ENCODE measurements around the gene ZNF581.

Gene ZNF581

DNA sequence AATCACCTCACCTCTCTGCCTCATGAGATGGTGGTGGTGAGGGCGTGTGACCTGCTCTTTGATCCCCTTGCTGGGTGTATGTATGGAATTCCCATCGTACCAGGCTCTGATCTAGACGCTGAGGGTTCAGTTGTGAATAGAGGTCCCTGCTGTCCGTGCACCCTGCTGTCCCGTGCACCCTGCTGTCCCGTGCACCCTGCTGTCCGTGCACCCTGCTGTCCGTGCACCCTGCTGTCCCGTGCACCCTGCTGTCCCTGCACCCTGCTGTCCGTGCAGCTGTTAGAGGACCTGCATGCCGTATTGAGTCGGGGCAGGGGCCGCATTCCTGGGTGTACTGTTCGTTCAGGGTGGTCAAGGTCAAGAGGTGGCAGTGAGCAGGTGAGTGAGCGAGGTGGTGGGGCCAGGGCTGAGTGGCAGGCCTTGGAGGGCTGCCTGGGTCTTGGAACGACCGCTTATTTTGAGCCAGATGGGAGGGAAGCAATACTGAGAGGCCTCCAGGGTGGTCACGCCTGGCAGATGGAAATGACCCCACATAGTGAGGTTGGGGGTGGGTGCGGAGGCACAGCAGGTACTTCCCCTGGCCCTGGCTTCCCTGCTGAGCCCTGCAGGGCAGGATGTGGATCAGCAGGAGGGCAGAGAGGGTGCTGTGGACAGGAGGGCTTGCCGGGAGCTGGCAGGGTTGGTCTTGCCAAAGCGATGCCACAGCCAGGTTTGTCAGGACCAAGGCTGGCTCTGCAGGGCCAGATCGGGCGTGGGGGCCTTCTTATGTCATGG is 27.0 kb downstream of the ZNF581 start:
- peak in 3 of 42 donors; percentile 27 to 51 (median 43) for DNase-seq
- intact Hi-C loops (cut with DNase I): no loop called here

DNA sequence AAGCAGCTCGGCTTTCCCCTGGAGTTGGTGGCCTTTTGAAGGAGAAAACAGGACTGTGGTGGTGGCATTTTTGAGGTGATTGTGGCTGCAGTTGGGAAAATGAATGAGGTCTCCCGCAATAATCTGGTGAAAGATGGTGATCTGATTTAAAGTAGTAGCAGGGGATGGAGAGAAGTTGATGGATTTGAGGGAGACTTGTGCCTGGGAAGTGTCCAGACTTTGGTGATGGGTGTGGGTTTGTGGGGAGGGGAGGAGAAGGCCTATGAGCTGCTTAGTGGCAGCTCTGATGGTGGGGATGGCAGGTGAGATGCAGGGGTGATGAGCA is 27.6 kb downstream of the ZNF581 start:
- DNase-seq: no peak
- intact Hi-C loops (cut with DNase I): no loop called here

DNA sequence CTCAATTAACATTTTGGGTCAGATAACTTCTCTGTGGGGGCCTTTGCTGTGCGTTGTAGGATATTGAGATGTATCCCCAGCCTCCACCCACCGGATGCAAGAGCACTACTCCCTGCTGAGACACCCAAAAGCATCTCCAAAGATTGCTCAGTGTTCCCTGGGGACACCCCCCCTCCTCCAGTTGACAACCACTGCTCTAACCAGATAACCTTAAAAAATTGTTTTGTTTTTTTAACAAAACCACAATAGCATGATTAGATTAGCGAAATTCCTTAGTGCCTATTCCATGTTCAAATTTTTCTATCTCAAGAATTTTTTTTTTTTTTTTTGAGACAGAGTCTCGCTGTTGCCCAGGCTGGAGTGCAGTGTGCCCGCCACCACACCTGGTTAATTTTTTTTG is 29.0 kb downstream of the ZNF581 start:
- DNase-seq: no peak

DNA sequence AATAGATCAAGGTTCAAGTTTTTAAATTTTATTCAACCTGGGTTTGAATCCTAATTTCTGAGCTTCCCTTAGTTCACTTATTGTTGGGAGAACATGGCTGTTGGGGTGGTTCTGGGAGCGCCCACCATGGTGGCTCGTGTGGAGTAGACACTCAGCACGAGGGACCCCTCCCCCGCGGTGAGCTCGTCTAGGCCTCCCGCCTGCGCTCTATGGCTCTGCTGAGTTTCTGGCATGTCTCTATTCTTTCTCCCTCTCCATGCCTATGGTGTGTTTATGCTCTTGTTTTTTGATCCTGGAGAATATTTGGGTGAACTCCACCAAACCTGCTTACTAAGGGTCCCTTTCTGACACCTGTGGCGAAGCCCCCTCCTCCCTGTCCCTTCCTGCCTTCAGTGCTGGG is 30.0 kb downstream of the ZNF581 start:
- intact Hi-C loops (cut with DNase I): no loop called here
- DNase-seq: no peak

More for the DNA sequence above, 29.0 kb downstream of the ZNF581 start:
- intact Hi-C loops (cut with DNase I): no loop called here

DNA sequence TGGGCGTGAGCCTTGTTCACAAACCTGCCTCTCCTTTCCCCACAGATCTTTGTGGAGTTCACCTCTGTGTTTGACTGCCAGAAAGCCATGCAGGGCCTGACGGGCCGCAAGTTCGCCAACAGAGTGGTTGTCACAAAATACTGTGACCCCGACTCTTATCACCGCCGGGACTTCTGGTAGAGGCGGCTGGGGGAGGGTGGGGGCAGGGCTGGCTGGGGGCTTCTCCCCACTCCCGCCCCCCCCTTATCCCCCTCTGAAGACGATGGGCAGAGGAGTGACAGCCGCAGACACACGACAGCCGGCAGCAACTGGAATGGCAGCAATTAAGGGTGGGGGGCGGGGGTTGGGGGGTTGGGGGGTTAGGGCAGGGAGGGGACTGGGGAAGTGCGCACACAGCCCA is 30.4 kb downstream of the ZNF581 start:
- no peak for DNase-seq
- intact Hi-C loops (cut with DNase I): loop anchor here (2.0 kb wide), 1 partner anchor 19 kb away; the partner anchor contains the start of gene U2AF2

DNA sequence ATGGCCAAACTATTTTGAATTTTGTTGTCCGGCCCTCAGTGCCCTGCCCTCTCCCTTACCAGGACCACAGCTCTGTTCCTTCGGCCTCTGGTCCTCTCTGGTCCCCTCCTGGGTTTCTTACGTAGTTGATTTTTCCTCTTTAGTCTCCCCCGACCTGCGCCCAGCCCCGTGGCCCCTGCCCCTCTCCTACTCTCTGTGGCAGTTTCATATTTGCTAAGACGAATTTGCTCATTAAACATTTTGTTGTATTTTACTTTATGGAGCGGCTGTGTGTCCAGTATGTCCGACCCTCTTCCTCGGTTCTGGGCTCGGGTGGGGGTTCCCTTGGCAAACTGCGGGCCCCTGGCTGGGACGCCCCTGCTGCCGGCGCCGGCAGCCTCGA is 31.0 kb downstream of the ZNF581 start:
- intact Hi-C loops (cut with DNase I): loop anchor here (2.0 kb wide), 1 partner anchor 20 kb away; the partner anchor contains the start of gene U2AF2
- no peak for DNase-seq

DNA sequence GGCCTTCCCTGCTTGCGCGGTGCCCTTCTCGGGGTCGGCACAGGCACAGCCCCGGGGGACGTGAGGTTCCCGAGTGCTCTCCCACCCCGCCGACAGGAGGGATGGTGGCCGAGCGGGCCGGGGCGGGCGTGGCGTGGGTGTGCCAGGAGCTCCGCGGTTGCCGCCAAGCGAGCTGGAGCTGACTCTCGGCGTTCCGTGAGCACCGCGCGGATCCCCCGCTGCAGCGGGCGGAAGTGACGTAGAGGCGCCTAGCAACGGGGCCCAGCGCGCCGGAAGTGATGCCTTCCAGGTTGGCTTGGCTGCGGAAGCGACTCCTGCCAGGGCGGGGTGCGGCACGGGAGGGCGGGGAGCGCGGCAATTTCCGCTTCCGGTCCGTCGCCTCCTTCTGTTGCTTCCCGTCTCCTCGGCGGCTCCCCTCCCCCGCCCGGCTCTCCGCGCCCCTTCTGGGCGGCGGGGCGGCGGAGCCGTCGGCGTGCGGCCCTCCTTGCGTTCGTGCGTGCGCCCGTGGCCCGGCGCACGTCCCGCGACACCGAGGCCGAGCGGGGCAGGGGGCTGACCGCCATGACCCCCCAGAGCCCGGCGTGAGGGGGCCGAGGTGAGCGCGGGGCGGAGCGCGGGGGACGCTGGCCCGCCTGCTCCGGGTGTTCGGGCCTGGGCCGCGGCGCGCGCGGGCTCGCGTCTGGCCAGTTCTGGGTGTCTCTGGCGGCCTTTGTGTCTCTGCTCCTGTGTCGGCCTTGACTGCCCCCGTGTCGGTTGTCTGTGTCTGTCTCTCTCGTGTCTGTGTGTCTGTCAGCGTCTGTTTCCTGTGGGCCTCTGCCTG is 31.6 kb downstream of the ZNF581 start, which contains the start of gene EPN1:
Gene EPN1, plus strand, starts transcription at position 386 of the 820 bp plus-strand sequence. CDS start 3,402 bp downstream, outside the sequence.
- intact Hi-C loops (cut with DNase I): loop anchor here (2.0 kb wide), 1 partner anchor 20 kb away; the partner anchor contains the start of gene U2AF2

DNA sequence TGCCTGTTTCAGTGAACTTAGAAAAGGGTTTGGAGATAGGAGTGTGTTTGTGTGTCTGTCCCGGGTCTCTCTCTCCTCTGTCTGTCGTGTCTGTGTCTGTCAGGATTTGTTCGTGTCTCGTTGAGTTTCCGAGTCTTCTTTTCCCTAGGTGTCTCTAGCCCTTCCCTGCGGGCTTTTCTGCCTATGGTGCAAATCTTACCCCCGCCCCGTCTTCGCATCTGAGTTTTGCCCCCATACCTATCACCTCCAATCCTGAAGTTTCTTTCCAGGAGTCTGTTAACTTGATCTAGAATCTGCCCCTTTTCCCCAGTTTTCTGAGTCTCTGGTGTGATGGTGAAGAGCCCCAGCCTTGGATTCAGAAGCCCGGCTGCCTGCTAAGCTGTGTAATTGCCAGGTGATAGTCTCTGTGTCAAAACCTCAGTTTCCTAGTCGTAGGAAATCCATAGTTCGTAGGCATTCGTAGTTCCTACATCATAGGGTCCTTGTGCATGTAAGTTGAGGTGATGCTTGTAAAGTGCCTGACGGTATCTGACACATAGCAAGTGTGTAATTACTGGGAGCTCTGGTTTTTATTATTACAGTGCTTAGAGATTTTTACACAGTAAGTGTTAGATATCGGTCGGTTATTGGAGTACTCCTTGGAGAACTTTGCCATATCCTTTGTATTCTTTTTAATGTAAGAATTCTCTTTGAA is 32.4 kb downstream of the ZNF581 start:
- no peak for DNase-seq
- intact Hi-C loops (cut with DNase I): loop anchor here (2.0 kb wide), 1 partner anchor 21 kb away; the partner anchor contains the start of gene U2AF2

More for the DNA sequence above, 31.6 kb downstream of the ZNF581 start, which contains the start of gene EPN1:
- DNase-seq: peak; percentile 91 to 99 (median 97)

DNA sequence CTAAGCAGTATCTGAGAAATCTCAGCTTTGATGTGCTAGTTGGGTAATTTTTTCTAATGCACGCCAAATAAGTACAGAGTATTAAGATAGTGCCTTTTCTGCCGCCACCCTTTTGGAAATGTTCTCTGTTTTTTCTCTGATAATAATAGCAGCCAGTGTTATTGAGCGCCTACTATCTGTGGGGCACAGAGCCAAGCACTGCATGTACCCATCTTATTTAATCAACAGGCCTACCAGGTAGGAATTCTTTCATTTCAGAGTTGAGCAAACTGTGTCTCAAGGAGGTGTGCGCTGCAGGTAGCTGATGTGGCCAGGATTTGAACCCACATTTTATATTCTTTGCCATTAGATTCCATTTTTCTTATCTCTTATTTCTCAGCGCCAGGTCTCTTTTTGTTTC is 32.9 kb downstream of the ZNF581 start:
- DNase-seq: peak in 29 of 42 donors; percentile 20 to 74 (median 52)
- intact Hi-C loops (cut with DNase I): no loop called here

DNA sequence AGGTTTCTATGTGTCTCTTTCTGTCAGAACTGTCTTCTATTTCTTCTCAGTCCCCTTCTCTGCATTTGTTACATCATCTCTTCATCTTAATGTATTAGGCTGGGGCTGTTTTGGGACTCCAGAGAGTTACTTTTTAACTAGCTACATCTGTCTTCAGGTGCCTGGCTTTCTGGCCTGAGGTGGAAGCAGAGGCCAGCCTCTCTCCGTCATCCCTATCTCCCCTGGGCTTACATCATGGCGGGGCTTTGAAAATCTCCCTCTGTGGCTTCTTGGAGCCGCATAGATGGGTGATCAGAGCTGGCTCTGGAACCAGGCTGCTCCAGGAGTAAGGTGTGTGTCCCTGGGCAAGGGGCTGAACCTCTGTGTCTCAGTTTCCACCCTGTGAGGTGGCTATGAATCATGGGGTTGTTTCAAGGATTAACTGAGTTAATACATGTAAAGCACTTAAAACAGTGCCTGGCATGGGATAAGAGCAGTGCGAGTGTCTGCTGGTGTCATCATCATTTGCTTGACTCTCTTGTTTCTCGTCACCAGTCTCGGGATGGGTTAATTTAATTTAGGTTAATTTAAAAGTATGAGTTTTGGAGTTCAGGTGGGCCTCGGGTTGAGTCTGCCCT is 33.5 kb downstream of the ZNF581 start:
- DNase-seq: no peak
- intact Hi-C loops (cut with DNase I): no loop called here

DNA sequence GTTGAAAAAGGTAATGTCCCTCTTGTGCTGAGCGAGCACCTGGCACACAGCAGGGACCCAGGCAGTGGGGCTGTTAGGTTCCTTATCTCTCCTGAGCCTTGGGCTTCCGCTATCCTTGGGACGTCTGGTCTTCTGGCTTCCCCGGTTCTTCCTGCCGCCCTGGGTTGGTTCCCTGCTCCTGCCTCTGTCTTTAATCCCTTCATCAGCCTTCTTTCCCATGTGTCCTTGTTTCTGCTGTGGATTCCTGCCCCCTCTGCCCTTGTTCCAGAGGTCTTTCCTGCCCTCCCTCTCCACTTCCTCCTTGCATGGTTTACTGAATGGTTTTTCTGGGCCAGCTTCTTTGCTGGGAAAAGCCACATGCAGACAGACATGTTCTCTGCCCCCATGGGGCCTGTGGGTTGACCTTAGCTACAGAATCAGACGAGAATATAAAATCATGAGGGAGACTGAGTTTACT is 34.2 kb downstream of the ZNF581 start:
- intact Hi-C loops (cut with DNase I): no loop called here
- no peak for DNase-seq

DNA sequence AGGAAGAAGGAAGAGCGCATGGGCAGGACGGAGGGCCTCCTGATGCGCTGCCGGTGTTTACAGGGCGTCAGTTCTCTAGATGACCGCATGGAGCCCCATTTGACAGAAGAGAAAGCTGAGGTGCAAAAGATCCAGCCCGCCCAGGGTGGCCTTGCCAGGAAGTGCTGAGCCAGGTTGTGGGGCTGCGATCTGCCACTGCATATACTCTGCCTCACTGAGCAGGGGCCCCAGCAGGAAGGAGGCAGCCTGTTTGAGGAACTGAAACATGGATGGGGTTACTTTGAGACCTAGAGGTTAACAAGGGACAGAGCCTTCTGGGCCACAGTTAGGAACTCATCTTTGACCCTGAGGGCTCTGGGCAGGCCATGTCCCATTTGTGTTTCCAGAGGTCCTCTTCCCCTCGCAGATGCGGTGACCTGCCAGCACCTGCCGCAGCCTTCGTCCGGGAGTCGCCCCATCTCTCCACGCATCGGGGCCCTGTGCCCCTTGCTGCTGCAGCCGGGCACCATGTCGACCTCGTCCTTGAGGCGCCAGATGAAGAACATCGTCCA is 34.7 kb downstream of the ZNF581 start:
- intact Hi-C loops (cut with DNase I): no loop called here
- peak in 32 of 42 donors; percentile 18 to 63 (median 43) for DNase-seq

DNA sequence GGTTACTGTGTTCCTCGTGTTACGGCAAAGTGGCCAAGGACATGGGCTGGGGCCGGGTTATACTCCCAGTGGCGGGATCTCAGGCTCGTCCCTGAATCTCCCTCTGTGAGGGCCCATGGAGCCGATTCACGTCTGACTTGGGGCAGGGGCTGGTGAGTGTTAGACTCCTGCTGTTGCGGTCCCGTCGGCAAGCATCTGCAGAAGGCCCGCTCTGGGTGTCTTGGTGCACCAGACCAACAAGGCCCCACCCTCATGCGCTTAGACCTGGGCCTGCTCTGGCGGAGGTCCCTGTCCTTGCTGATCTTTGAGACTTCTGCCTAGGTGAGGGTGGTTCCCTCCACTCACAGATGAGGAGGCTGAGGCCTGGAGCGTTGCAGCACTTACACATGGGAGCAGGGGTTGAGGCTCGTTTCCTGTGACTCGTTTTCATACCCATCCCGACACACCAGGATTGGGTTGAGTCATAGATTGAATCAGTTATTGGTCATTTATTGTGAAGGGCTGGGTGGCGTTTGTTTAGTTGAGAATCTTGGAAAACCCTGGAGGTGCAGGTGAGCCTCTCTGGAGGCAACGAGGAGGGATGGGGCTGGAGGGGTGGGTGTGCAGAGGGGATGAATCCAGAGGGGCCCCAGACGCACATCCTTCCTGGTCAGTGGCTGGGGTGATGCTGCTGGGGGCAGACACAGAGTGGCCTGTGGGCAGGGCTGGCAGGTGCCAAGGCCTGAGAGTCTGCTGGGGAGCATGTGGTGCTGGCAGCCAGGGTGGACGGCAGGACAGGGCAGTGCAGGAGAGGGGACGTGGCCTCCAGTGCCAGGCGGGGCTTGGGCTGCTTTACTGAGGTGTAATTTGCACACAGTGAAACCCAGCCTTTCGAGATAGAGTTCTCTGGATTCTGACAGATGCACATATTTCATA is 36.2 kb downstream of the ZNF581 start:
- DNase-seq: no peak
- intact Hi-C loops (cut with DNase I): no loop called here

DNA sequence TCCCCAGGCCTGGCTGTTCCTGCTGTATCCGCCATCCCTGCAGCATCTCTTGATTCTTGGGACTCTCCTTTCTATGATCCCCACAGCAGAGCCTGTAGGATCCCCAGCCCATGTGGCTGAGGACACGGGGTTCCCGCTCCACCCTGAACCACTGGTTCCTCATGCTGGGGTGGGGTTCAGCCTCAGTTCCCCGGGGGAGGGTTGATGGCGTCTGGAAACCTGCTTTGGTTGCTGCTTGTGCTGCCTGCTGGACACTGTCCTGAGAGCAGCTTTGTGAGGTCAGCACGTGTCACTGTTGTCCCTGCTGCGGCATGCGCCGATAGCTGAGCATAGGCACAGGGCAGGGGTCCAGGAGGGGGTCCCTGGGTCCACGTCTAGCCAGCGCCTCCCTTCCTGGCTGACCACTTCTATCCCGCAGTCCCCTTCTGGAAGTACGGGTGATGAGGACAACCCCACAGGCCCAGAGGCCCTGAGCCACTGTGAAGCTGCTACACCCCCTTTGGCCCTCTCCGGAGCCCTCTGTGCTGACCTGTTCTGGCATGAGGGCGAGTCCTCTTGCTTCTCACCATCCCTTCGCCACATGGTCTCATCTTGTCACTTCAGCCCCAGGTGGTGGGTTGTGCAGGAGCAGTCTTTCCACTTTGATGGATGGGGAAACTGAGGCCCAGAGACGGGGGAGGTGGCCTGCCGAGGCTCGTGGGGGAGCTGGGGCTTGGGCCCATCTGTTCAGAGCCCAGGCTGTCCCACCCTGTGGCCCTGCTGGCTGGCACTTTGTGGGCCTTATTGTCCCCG is 37.1 kb downstream of the ZNF581 start:
- intact Hi-C loops (cut with DNase I): no loop called here
- no peak for DNase-seq

DNA sequence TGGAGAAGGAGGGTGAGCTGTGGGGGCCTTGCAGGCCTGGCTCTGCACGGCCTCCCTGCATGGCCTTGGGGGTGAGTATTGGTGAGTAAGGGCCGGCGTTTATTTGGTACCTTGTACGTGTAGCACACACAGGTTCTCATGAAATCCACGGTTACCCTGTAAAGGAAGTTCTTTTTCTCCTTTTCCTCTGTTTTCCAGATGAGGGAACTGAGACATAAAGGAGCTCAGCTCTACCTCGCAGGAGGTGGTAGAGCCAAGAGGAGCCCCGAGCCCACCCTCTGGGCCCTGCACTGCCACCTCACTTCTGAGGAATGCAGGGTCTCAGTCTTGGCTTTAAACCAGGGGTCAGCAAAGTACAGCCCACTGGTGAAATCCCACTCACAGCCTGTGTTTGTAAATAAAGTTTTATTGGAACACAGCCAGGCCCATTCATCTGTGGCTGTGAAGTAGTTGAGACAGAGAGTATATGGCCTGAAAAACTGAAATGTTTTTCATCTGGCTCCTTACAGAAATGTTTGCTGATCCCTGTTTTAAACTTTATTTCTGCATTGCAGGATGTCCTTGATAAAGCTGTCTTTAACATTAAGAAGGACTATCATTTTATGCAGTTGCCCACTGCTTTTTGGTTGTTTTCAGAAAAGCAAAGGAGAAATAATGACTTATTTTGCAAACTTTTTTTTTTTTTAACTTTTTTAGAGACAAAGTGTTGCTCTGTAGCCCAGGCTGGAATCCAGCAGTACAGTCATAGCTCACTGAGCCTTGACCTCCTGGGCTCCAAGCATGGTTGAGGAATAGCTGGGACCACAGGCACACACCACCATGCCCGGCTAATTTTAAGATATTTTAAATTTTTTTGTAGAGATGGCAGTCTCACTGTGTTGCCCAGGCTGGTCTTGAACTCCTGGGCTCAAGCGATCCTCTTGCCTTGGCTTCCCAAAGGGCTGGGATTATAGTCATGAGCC is 38.0 kb downstream of the ZNF581 start:
- intact Hi-C loops (cut with DNase I): no loop called here
- DNase-seq: no peak
